Stimulated activated CD8-positive, alpha-beta memory T cell treated with anti-CD3 and anti-CD28 coated beads, Interleukin-7, amount 100 ng/mL, for 1 hour (primary cell): Measurements from ENCODE around the gene PRDM13.
"Not testable (repeated sequence)": the region's sequence is repeated elsewhere in the genome, so short reads cannot be mapped to it uniquely, and the experiment has no call there.

Experiments
- DNase-seq, 2 donors: peaks; one replicate each; pipeline ENCODE4 v3.0.0-alpha.2; 2020; ENCODE audit warnings: low read depth in 2 of 2

Gene PRDM13

GRCh38 chr6:99606656-99607415 is at the start of gene PRDM13:
TSS of gene PRDM13 (plus strand) at chr6:99606833. CDS start at chr6:99607035, 202 bp downstream.
- no peak for DNase-seq

DNA sequence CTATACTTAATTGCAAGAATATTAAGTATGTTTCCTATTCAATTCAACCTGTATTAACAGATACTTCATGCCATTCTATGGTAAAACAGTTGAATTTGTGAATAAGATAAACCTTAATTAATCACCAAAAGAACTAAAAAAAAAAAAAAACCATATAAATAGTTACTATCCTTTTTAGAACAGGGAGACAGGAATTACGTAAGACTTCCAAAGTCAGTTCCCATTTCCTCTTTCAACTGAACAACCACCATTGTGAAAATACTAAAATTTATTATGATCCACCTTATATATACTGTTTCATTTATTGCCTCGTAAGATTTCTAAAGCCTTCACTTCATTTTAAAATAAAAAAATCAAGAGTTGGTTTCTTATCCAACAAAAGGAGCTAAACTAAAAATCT is 47.6 kb upstream of the PRDM13 start:
- no peak for DNase-seq

DNA sequence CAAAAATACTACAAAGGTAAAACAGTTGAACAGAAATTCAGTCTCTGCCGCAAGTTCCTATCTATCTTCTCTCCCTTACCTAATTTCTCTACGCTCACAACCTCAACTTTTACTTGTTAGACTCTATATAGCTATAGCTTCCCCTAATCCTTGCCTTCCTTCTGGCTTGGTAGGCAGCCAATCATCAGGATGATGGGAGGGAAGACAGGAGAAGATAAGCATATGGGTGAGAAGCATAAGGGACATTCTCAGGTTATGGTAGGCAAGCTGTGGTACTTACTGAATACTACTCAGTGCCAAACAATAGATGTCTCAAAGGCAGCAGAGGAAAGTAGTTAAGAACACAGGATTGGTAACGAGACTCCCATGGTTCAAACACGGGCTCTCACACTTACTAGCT is 46.0 kb upstream of the PRDM13 start:
- no peak for DNase-seq

DNA sequence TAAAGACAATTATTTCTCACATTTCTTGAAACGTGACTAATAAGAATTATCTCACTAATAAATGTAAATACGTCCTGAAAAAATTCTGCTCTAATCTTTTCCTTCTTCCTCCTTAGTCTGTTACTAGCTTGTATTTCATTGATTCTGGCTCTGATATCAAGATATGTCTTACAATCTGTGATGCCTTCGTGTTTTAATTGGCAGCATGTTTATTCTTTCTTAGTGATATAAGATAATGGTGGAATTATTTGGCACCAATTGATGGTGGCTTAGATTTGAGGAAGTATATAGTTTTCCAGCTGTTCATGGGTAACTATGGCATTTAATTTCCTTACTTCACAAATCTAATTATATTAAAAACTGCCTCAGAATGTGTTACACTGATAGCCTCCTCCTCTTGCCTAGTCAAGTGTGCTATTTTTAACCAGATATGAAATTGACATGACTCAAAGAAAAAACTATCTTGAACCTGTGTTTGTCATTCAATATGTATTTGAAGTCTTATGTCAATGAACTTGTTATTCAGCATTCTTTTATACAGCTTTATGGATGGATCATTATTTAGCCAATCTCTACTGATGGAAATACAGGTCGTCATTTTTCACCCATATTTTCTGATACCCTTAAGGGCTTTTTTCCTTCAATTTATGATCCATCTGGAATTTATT is 43.4 kb upstream of the PRDM13 start:
- no peak for DNase-seq

GRCh38 chr6:99568103-99568933 is 38.3 kb upstream of the PRDM13 start, which contains the start of gene CCNC:
TSS of gene CCNC (minus strand) at chr6:99568660. CDS start at chr6:99568527, 133 bp downstream.
- DNase-seq: peak; percentile 78 to 79

GRCh38 chr6:99573980-99574617 is 32.5 kb upstream of the PRDM13 start:
- DNase-seq: no peak

DNA sequence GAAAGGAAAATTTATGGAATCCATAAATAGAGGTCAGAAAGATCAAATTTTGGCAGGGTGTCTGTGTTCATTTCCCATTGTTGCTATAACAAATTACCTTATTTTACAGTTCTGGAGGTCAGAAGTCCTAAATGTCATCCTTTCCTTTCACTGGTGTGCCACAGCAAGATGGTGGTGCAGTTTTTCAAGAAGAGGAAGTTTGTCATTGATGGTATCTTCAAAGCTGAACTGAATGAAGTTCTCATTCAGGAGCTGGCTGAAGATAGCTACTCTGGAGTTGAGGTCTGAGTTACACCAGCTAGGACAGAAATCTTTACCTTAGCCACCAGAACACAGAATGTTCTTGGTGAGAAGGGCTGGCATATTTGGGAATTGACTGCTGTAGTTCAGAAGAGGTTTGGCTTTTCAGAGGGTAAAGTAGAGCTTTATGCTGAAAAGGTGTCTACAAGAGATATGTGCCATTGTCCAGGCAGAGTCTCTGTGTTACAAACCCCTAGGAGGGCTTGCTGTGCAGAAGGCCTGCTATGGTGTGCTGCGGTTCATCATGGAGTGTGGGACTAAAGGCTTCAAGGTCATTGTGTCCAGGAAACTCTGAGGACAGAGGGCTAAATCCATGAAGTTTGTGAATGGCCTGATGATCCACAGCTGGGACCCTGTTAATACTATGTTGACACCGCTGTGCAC is 30.9 kb upstream of the PRDM13 start:
- DNase-seq: no peak

GRCh38 chr6:99579781-99580180 is 26.9 kb upstream of the PRDM13 start:
- no peak for DNase-seq

GRCh38 chr6:99587792-99588191 is 18.8 kb upstream of the PRDM13 start:
- DNase-seq: no peak

DNA sequence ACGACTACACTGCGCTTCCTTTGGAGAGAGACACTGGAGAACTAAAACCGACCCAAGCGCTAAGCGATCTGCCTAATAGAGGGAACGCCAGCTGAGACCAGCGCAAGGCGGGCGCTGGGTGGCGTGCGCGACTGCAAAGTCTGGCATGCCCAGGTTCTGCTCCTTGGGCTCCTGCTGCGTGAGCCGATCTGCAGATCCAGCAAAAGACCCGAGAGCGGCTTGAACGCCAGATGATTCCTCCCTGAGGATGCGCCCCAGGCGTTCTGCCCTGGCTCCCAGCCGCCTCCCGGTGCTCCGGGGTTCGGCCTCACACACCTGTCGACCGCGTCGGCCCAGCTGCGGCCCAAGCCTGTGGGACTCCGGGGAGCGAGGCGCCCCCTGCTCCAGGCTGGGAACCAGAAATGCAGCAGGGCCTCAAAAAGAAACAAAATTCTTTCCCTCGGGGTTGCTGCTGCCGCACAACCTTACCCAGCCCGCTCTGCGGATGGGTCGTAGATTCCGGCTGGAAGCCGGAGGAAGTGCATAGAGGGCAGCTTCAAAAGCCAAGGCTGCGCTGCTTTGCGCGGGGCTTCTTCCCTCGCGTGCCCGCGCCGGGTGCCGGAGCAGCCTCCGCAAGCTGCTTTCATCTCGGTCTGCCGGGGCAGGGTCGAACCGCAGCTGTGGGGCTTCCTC is 17.9 kb upstream of the PRDM13 start:
- peak; percentile 27 to 35 for DNase-seq

GRCh38 chr6:99589290-99589672 is 17.4 kb upstream of the PRDM13 start:
- DNase-seq: no peak

GRCh38 chr6:99589907-99590493 is 16.6 kb upstream of the PRDM13 start:
- DNase-seq: no peak

- DNase-seq: no peak
Observed at GRCh38 chr6:99590728-99591672, 15.6 kb upstream of the PRDM13 start.

DNA sequence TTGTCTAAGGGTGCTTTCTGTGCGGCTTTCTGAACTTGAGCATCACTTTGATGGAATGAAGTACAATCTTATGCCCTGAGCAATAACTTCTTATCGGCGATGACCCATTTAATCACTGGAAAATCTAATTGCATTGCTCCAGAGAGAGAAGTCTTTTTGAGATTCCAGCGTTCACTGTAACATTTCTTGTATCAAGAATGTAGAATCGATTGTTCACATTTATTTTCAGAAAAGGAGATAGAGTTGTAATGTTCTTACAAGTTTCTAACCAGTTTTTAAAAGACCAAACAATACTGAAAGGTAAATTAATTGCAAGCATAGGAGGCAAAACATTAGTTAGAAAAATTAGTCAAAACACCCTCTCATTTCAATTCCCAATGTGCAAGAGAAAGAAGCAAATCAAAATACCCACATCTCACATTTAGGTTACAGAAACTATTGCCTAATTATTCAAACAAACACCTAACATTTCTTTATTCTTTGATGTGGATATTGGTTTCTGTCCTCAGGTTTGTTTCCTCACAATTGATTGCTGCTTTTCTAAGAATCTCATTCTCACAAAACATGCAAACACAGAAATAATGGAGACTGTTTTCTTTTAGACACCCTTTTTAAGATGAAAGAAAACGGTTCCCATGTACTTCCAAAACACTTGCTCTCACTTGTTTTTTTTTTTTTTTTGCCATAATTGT is 14.8 kb upstream of the PRDM13 start:
- DNase-seq: no peak

GRCh38 chr6:99592900-99593299 is 13.7 kb upstream of the PRDM13 start:
- no peak for DNase-seq

DNA sequence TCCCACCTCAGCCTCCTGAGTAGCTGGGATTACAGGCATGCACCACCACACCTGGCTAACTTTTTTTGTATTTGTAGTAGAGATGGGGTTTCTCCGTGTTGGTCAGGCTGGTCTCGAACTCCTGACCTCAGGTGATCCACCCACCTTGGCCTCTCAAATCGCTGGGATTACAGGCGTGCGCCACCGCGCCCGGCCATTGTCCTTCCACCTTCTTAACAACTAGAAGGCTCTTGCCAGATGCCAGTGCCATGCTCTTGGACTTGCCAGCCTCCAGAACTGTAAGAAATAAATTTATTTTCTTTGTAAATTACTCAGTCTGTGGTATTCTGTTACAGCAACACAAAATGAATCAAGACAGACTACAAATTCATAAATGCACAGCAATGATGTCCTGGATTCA is 11.9 kb upstream of the PRDM13 start:
- not testable (repeated sequence) for DNase-seq

- no peak for DNase-seq
Observed at GRCh38 chr6:99602520-99603420, 3.9 kb upstream of the PRDM13 start.
